NCI-H2171 treated with DMSO at 0.1 percent for 48 hours (cell line): ENCODE measurements around the gene RBM10.

Experiments used
- DNase-seq: peaks from one replicate; lab custom pipeline; 2025; lab: John Stamatoyannopoulos, UW

RBM10 gene

GRCh38 chrX:47235691-47236103 is 90.7 kb downstream of the RBM10 start:
- no peak for DNase-seq
